MM.1S (cell line): ENCODE data around the gene SH3RF1.

Experiments used
- DNase-seq: peaks from one replicate; pipeline ENCODE4 v3.0.0-alpha.2; 2015
- H2AFZ ChIP-seq: fragments of 300-600 bp; sonication (generic); 2 replicates; pipeline ENCODE4 v1.6.0; 2016; ENCODE audit warnings: antibody characterized with exemption, low read length
- H3F3A ChIP-seq: fragments of 300-600 bp; sonication (generic); 2 replicates; pipeline ENCODE4 v1.6.1; 2016; ENCODE audit warnings: mild to moderate bottlenecking, antibody characterized with exemption, low read length, moderate library complexity, mixed read lengths; ENCODE audit not compliant: insufficient read depth
- H3K27ac ChIP-seq: fragments of 300-600 bp; sonication (generic); 2 replicates; pipeline ENCODE4 v1.5.1; 2016; ENCODE audit warnings: mild to moderate bottlenecking, low read length
- H3K27me3 ChIP-seq: fragments of 300-600 bp; sonication (generic); replicated peaks from 2 replicates; pipeline ENCODE4 v1.6.0; 2016; ENCODE audit warnings: low read length; ENCODE audit not compliant: insufficient read depth
- H3K36me3 ChIP-seq: fragments of 300-600 bp; sonication (generic); replicated peaks from 2 replicates; pipeline ENCODE4 v1.6.1; 2016; ENCODE audit warnings: mild to moderate bottlenecking, low read length, mixed read lengths; ENCODE audit not compliant: insufficient read depth
- H3K4me1 ChIP-seq: fragments of 300-600 bp; sonication (generic); 2 replicates; pipeline ENCODE4 v1.6.1; 2016; ENCODE audit warnings: low read length, mixed read lengths
- H3K4me2 ChIP-seq: fragments of 300-600 bp; sonication (generic); 2 replicates; pipeline ENCODE4 v1.6.0; 2016; ENCODE audit warnings: low read depth, low read length
- H3K4me3 ChIP-seq: fragments of 300-600 bp; sonication (generic); 2 replicates; pipeline ENCODE4 v1.5.1; 2016; ENCODE audit warnings: low read length, mixed read lengths
- H3K79me2 ChIP-seq: fragments of 300-600 bp; sonication (generic); 2 replicates; pipeline ENCODE4 v1.6.1; 2016; ENCODE audit warnings: mixed run types, low read length, mixed read lengths
- H3K9ac ChIP-seq: fragments of 300-600 bp; sonication (generic); 2 replicates; pipeline ENCODE4 v1.6.1; 2016; ENCODE audit warnings: low read length, mixed read lengths
- H3K9me2 ChIP-seq: fragments of 300-600 bp; sonication (generic); replicated peaks from 2 replicates; pipeline ENCODE4 v1.6.1; 2016; ENCODE audit warnings: mild to moderate bottlenecking, low read length, mixed read lengths; ENCODE audit not compliant: insufficient read depth
- H3K9me3 ChIP-seq: fragments of 300-600 bp; sonication (generic); replicated peaks from 2 replicates; pipeline ENCODE4 v1.6.1; 2016; ENCODE audit warnings: mild to moderate bottlenecking, low read length, mixed read lengths; ENCODE audit not compliant: insufficient read depth
- H4K20me1 ChIP-seq: fragments of 300-600 bp; sonication (generic); 2 replicates; pipeline ENCODE4 v1.6.1; 2016; ENCODE audit warnings: mild to moderate bottlenecking, low read length, moderate library complexity, mixed read lengths; ENCODE audit not compliant: insufficient read depth
- EZH2 ChIP-seq: fragments of 300-600 bp; sonication (generic); optimal IDR thresholded peaks from 2 replicates; pipeline ENCODE3; 2017; ENCODE audit warnings: low read depth, mild to moderate bottlenecking, antibody characterized with exemption, low read length, mixed read lengths
- EZH2phosphoT487 ChIP-seq: fragments of 300-600 bp; sonication (generic); IDR thresholded peaks from 2 replicates; pipeline ENCODE4 v1.6.1; 2018; ENCODE audit warnings: antibody characterized with exemption, low read length
- TF ChIP-seq, protein P1 (sequence below): fragments of 300-600 bp; sonication (generic); IDR thresholded peaks from 2 replicates; pipeline ENCODE4 v1.5.1; 2016; ENCODE audit warnings: antibody characterized with exemption, low read length, mixed read lengths

The SH3RF1 gene

GRCh38 chr4:169068423-169068822 is 202.3 kb downstream of the SH3RF1 start:
- H4K20me1 ChIP-seq: no peaks in the 10 kb centered on the region

GRCh38 chr4:169066934-169067333 is 203.8 kb downstream of the SH3RF1 start:
- Histone ChIP-seq H3K36me3 (no peaks in the 10 kb centered on the region), H3K9me2 (no peaks in the 10 kb centered on the region)
- TF ChIP-seq, protein P1, sequence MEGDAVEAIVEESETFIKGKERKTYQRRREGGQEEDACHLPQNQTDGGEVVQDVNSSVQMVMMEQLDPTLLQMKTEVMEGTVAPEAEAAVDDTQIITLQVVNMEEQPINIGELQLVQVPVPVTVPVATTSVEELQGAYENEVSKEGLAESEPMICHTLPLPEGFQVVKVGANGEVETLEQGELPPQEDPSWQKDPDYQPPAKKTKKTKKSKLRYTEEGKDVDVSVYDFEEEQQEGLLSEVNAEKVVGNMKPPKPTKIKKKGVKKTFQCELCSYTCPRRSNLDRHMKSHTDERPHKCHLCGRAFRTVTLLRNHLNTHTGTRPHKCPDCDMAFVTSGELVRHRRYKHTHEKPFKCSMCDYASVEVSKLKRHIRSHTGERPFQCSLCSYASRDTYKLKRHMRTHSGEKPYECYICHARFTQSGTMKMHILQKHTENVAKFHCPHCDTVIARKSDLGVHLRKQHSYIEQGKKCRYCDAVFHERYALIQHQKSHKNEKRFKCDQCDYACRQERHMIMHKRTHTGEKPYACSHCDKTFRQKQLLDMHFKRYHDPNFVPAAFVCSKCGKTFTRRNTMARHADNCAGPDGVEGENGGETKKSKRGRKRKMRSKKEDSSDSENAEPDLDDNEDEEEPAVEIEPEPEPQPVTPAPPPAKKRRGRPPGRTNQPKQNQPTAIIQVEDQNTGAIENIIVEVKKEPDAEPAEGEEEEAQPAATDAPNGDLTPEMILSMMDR: no peak
- no peak for TF ChIP-seq EZH2
- no peak for TF ChIP-seq EZH2phosphoT487

More at GRCh38 chr4:169068423-169068822, 202.3 kb downstream of the SH3RF1 start:
- Histone ChIP-seq H3K4me1 (no peaks in the 10 kb centered on the region), H2AFZ (no peak overlapping the region), H3K4me2 (no peak overlapping the region), H3K27me3 (no peaks in the 10 kb centered on the region), H3K4me3 (no peak overlapping the region), H3K9me2 (no peaks in the 10 kb centered on the region), H3K36me3 (no peaks in the 10 kb centered on the region), H3K27ac (no peak overlapping the region), H3K79me2 (no peaks in the 10 kb centered on the region), H3F3A (no peaks in the 10 kb centered on the region), H3K9ac (no peak overlapping the region), H3K9me3 (no peaks in the 10 kb centered on the region)
- no peak for DNase-seq
- TF ChIP-seq, protein P1: no peak
- TF ChIP-seq EZH2 (no peak), EZH2phosphoT487 (no peak)

DNA sequence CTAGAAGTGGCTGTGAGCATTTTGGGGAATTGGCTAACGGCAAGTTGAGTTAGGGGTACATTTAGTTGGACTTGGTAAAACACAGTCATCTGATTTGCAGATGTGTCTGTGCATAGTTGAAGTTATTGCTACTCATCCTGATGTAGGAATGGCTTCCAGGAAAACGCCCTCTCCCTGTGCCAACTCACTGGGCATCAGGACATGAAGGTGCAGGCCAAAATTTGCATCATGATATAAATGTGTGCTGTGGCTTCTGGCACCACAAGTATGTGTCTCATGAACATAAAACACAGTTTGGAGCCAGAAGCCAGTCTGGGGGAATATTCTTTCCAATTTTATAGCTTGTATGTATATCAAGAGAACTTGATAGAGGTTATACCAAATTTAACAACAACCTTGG is 206.5 kb downstream of the SH3RF1 start:
- no peaks in the 10 kb centered on the region for H4K20me1 ChIP-seq
- H3F3A ChIP-seq: no peaks in the 10 kb centered on the region
- TF ChIP-seq EZH2phosphoT487: no peak
- TF ChIP-seq, protein P1: no peak

More at GRCh38 chr4:169066934-169067333, 203.8 kb downstream of the SH3RF1 start:
- H4K20me1 ChIP-seq: no peaks in the 10 kb centered on the region
- DNase-seq: no peak
- no peak overlapping the region for H3K27ac ChIP-seq
- H3K4me3 ChIP-seq: no peak overlapping the region
- no peaks in the 10 kb centered on the region for H3K27me3 ChIP-seq
- H3K9me3 ChIP-seq: no peaks in the 10 kb centered on the region
- no peak overlapping the region for H3K9ac ChIP-seq
- H3K4me1 ChIP-seq: no peaks in the 10 kb centered on the region
- H3K79me2 ChIP-seq: no peaks in the 10 kb centered on the region
- no peak overlapping the region for H2AFZ ChIP-seq
- no peaks in the 10 kb centered on the region for H3F3A ChIP-seq
- H3K4me2 ChIP-seq: no peak overlapping the region

More for the DNA sequence above, 206.5 kb downstream of the SH3RF1 start:
- Histone ChIP-seq H3K27ac (no peak overlapping the region), H3K9me2 (no peaks in the 10 kb centered on the region), H3K36me3 (no peaks in the 10 kb centered on the region), H3K9me3 (no peaks in the 10 kb centered on the region), H3K9ac (no peak overlapping the region), H3K4me1 (no peaks in the 10 kb centered on the region), H3K27me3 (no peaks in the 10 kb centered on the region), H3K4me3 (no peak overlapping the region), H3K4me2 (no peak overlapping the region), H3K79me2 (no peaks in the 10 kb centered on the region), H2AFZ (no peak overlapping the region)
- no peak for DNase-seq
